GM21717 (cell line): ENCODE results near the gene RHOF.
"Not testable (repeated sequence)": the region's sequence is repeated elsewhere in the genome, so short reads cannot be mapped to it uniquely, and the experiment has no call there.

Experiments
- ATAC-seq: cut with Tn5 transposase; IDR thresholded peaks from one replicate; pipeline ENCODE4 v1.9.1; 2021; ENCODE audit warnings: mild to moderate bottlenecking, moderate library complexity; ENCODE audit not compliant: unreplicated experiment

RHOF gene

GRCh38 chr12:121793838-121794533 is 498 bp upstream of the RHOF start:
- ATAC-seq = peak; percentile 40

GRCh38 chr12:121792607-121793439 is 665 bp downstream of the RHOF start:
- ATAC-seq = no peak

- no peak for ATAC-seq
Measured at GRCh38 chr12:121791671-121792551, 1.6 kb downstream of the RHOF start.

- not testable (repeated sequence) for ATAC-seq
Measured at GRCh38 chr12:121790785-121791184, 2.7 kb downstream of the RHOF start.

GRCh38 chr12:121789800-121790728 is 3.4 kb downstream of the RHOF start:
- ATAC-seq = peak; percentile 39

GRCh38 chr12:121789233-121789781 is 4.2 kb downstream of the RHOF start:
- ATAC-seq = no peak

- no peak for ATAC-seq
Measured at GRCh38 chr12:121788176-121788818, 5.2 kb downstream of the RHOF start.

GRCh38 chr12:121787063-121788025 is 6.1 kb downstream of the RHOF start:
- no peak for ATAC-seq

GRCh38 chr12:121786440-121786825 is 7.1 kb downstream of the RHOF start:
- ATAC-seq = no peak

- no peak for ATAC-seq
Measured at GRCh38 chr12:121784460-121784859, 9.0 kb downstream of the RHOF start.

GRCh38 chr12:121783766-121784165 is 9.7 kb downstream of the RHOF start:
- ATAC-seq = no peak

- peak; percentile 37 for ATAC-seq
Measured at GRCh38 chr12:121781998-121782979, 11.2 kb downstream of the RHOF start.

GRCh38 chr12:121781484-121781997 is 11.9 kb downstream of the RHOF start:
- ATAC-seq = peak; percentile 9

GRCh38 chr12:121780429-121780828 is 13.1 kb downstream of the RHOF start:
- no peak for ATAC-seq

- ATAC-seq = no peak
Measured at GRCh38 chr12:121779422-121779895, 14.0 kb downstream of the RHOF start.

GRCh38 chr12:121778567-121779421 is 14.7 kb downstream of the RHOF start:
- no peak for ATAC-seq
